GM19468 (cell line): ENCODE measurements around the gene TLE1.
"Not testable (repeated sequence)": the region's sequence is repeated elsewhere in the genome, so short reads cannot be mapped to it uniquely, and the experiment has no call there.

Experiments
- ATAC-seq: cut with Tn5 transposase; IDR thresholded peaks from one replicate; pipeline ENCODE4 v1.9.1; 2021; ENCODE audit warnings: mild to moderate bottlenecking, moderate library complexity, moderate number of reproducible peaks; ENCODE audit not compliant: unreplicated experiment; ENCODE audit errors: extremely low read depth

The TLE1 gene

DNA sequence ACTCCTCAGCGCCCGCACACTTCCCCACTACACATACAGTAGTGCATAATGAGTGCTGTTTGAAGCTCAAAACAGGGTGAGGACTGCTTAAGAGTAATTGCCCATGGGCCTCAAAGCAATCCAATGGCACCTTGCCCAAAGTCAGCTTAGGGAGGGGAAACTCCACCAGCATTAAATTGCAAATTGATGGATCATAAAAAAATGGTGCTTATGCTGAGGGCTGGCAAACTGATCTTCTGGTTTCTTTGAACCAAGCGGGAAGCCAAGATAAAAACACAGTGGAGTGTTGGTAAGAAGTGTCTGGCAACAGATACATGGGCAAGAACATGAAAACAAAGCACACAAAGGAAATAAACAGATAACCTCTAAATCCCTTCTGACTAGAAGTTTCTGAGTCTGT, 28.0 kb downstream of the TLE1 start:
- ATAC-seq = no peak

DNA sequence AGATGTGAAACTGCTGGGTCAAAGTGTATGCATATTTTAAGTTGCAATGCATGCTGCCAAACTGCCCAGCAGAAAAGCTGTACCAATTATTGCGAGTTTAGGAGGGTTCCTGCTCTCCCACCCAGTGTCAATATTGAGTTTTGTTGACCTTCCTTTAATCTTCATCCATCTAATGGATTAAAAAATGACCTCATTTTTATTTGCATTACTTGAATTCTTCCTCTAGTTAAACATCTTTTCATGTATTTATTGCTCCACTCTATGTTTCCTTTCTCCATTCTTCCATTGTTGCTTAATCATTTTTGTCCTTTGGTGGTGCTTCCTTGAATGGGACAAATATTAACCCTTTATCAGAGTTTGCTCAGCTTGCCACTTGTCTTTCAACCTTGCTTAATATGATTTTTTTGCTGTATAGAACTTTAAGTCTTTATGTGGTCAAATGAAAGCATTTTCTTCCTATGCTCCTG, 32.4 kb downstream of the TLE1 start:
- no peak for ATAC-seq

DNA sequence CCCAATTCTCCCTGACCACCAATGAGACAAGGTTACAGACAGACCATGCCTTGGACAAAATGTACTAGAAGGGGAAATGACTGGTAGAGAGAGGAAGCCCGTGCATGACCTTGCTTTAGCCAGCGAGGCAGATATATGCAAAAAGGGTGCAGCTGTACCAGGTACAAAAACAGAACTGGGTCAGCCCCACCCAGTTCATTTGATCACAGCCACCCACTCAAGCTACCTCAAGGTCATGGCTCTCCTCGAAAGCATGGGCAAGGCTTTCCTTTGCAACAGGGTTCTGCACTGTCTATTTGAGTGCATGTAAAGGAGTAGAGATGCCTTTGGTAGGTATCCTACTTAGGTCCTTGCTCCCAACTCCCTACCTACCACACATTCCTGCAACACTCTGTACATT, 33.3 kb downstream of the TLE1 start:
- peak; percentile 45 for ATAC-seq

DNA sequence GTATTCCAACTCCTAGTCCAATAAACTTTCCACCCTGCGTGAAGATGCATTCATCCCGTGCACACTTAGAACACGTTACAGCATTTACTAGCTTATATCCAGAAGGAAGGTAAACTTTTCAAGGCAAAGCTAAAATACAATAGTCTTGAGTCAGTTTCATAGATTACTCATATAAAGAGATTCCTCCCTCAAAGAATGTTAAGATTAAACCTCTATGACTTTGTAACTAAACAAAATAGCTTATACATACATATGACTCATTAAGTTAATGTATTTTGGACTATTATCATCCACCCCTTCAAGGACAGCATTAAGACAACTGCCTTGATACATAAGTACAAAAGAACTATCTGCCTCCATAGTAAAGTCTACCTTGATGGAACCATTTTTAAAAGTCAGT, 36.1 kb downstream of the TLE1 start:
- ATAC-seq = no peak

DNA sequence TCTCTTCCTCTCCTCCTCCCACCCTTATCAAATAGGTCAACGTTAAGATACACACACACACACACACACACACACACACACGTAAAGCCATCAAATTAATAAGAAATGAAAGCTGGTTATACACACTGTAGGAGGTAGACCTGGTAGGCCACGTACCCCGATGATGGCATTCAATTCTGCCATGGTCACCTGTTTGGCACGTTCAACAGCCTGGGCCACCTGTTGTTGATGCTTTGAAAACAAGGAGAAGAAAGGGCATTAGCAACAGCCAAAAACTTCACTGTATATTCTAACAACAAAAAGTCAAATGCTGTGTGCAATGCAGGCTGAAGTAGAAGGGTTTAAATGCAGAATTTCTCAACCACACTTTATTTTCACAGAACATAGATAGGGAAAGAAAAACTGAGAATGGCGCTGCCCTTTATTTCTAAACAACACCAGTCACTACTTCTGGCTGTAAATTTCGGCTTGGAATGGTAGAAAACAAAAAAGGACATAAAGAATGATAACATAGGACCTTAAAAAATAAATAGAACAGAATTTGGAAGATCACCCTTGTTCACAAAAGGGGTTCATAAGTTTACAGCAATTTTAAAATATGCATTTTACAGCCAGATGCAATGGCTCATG, 37.2 kb downstream of the TLE1 start:
- ATAC-seq = no peak

DNA sequence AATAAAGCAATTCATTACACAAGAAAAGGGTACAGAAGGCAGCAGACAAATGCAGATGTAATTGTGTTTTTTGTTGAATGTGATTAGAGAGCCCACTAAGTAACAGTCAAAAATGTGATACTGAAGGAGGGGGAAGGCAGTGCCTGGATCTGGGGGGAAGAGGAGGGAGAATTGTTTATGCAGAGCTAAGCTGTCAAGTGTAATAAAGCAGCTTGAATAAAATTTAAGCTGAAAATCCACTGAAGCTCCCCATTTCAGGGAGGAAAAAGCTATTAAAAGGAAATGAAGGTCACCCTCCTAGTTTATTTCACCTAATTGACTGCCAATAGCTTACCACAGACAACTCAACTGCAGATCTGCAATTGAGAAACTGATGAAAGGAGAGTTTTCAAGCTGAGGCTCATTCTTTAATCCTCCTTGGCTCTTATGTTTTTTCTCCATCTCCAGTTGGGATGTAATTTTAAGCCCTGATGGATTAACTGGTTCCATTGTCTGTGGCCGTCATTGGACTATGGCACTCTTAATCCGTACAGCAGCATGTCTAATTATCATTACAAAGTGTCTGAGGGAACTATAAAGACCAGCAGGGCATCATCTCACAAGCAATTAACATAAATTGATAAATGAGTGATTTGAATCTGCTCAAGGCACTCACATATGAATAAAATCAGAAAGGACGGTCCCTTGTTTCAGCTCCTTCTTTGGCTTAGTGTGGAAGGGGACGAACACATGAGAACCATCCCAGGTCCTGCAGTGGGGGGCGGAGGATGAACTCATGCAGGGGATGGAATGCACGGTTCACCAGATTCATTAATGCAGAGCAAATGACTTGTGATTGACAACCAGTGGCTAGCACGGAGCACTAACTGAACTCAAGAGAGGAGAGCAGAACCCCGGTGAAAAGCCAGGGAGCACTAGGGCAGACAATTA, 38.5 kb downstream of the TLE1 start:
- ATAC-seq = no peak

DNA sequence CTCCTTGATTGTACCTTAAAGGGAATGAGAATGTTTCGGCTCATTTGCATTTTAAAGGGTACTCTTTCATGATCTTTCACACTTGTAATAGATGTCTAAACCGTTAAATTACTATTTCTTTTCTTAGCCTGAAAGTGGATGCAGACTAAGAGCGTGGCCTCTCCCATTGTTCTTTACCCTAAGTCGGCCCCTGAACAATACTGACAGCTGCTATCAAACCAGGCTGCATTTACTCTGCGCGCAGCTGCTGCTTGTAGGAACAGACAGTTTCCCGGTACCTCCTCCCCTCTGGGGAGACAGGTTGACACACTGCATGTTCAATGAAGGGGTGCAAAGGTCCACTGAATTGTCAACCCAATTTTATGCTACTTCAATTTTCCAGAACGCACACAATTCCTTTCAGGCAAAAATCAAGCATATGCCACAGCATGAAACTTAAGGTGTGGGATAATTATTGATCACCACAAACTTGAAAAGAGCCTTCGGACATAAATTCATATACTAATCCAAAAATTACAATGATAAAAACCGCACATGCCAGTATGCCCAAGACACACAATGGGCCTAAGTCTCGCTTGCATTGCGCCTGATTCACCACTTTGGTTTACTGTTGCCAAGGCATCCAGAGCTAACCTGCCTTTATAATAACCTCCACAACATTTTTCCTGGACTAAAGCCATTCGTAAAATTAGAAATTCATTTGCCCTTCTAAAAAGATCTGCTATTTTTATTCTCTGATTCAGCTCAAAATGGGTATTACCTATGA, 39.7 kb downstream of the TLE1 start:
- ATAC-seq = no peak

DNA sequence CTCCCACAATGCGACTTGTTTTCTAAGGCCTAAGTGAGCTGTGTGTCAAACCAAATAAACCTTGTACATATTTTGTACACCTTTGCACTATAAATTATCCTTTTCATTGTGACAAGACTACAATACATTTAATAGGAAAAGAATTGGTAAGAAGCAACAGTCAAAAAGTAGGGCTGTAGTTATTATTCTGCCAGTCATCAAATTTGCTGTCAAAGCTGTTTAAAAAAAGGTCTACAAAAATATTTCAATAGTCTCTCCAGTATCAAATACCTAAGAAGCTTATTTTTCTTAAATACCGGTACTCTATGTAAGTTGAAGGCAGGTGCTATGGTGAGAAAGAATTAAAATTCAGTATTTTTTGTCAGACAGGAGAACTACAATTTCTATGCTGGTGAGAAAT, 40.5 kb downstream of the TLE1 start:
- no peak for ATAC-seq

DNA sequence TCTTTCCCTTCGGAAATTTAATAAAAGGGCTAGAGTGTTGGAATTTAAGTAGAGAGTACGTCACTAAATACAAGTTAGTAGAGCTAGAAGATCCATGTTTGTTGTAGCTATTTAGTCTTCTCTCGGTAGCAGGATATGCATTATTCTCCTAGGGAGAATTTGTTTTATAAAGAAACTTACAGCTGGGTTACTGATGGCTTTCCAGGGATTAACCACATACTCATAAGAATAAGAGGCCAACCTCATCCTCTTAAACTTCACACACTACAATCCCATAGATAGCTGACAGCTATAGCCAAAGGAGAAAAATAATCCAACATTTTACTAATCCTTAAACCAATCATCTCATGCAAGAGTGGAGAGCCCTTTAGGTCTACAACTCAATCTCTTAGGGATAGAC, 43.0 kb downstream of the TLE1 start:
- no peak for ATAC-seq

DNA sequence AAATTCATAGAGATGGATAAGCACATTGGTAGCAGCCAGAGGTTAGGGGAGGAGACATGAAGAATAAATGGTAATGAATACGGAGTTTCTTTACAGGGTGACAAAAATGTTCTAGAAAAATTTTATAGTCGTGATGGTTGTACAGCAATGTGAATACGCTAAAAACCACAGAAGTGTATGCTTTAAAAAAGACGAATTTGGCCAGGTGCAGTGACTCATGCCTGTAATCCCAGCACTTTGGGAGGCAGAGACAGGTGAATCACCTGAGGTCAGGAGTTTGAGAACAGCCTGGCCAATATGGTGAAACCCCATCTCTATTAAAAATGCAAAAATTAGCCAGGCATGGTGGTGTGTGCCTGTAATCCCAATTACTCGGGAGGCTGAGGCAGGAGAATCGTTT, 44.8 kb downstream of the TLE1 start:
- not testable (repeated sequence) for ATAC-seq

DNA sequence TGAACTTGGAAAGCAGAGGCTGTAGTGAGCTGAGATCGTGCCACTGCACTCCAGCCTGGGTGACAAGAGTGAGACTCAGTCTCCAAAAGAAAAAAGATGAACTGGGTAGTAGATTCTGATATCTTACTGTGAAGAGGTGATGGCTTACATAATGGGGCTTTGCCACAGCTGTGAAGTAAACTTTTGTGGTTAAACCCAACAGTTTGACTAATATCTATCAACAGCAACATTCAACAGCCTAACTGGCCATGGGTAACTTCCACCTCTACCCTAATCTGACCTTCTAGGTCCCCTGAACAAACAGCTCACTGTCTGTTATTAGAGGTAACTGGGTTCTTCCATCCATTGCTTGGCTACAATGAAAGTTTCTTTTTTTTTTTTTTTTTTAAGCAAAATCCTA, 52.1 kb downstream of the TLE1 start:
- ATAC-seq = no peak

DNA sequence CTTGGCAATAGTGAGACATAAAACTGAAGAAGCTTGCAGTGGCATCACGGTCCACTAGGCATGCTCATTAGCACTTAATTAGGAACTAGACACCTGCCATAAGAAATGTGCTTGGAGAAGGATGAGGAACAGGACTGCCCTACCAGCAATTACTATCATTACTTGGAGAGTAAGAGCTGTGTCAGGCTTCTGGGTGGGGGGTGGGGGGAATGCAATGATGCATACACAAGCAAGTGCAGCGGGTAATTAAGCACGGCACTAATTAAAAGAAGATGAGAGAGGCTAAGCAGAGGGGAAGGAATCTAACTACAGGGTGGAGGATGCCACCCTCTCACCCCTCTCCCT, 53.1 kb downstream of the TLE1 start:
- ATAC-seq = no peak

DNA sequence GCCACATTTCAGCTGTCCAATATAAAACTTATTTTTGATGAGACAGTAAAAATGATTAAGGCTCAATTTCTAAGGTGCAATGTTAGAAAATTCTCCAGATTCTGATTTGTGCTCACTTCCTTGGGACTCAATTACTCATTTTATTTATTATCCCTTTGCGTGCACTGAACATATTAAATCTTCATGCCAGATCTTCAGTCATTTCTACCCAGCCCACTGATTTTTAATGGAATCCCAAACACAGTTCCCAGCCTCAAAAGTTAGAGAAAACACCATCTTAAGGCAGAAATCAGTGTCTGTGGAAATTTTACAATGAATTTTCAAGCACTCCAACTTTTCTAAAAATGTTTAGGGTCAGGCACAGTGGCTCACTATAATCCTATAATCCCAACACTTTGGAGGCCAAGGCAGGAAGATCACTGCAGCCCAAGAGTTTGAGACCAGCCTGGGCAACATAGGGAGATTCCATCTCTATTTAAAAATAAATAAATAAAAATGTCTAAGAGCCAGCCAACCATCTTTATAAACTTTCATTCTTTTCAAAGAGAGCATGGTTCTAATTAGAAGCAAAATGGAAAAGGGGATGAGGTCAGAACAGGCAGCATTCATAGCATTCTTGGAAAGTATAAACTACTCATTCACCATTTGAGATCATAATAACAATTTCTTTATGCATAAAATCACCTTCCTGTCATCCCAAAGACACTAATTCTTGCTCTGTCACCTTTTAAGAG, 53.7 kb downstream of the TLE1 start:
- ATAC-seq = no peak

DNA sequence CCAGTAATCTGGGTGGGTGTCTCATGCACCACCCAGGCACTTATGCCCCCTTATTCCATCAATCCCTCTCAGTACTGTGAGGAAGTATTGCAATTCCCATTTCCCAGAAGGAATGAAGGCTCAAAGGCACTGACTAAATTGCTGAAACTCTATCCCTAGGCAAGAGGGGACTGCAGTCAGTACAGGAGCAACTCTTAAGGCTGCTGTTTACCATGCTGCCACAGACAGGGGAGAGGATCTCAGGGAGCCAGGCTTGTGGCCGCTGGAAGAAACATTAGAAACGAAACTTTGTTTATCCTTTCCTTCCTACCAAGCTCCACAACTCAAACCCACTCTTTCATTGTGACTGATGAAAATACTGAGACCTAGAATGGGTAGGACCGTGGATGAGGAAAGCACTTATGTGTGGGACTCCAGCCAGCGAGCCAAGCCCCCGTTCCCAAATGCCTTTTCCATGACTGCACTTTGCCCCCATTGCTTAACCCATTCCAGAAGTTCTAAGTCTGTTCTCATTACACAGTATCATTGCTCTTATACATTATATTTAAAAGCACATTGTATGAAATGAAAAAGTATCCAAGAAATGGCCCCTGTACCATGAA, 54.3 kb downstream of the TLE1 start:
- ATAC-seq = no peak

DNA sequence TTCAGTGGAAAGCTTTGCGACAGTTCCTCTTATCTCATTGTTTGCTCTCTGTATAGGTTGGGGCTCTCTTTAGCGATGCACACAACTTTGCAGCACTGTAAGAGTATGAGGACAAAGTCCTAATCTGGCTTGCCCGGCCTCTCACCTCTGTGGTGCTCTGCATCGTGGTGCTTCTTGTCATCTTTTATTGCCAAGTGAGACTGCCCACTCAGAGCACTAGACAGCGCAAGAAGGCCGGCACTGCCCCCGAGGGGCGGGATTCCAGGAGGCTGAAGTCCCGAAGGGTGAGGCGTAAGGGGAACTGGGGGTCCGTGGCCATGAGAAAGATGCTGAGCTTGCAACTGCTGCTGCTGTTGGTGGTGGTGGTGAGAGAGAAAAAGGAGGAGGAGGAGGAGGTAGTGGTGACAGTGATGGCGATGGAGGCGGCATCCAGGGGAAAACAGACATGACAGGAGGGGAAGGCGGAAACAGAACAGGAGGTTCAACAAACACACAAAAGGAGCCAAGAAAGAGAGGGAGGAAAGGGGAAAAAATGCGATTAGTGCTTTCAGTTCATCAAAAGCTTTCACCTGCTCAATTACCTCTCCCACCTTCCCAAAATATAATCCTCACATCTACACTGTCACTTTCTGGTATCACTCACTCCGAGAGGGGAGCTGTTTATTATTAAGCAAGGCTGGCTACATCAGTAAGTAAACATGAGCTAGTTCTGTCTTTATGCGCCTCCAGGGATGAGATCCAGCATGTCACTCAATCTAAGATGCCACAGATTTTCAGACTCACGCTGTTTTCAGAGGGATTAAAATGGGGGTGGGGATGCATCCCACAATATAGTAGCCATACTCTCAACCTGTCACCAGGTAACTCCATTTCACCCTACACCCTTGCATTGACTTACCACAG, 55.1 kb downstream of the TLE1 start:
- ATAC-seq = no peak

DNA sequence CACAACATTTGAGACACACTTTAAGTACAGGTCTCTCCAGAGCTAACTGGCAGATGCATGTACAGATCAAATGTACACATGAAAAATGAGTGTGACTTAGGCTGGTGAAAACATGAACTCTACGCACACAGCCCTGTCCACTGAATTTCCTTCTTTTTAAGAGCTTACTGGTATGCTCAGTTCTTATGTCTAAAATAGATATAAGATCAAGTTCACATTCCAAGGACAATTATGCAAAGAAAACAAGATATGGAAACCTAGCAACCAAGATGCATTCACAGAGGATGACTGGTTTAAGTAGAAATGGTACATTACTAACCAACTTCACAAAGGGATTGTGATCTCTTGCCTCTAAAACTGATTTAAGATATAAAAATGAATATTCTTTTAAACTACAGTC, 56.7 kb downstream of the TLE1 start:
- no peak for ATAC-seq

DNA sequence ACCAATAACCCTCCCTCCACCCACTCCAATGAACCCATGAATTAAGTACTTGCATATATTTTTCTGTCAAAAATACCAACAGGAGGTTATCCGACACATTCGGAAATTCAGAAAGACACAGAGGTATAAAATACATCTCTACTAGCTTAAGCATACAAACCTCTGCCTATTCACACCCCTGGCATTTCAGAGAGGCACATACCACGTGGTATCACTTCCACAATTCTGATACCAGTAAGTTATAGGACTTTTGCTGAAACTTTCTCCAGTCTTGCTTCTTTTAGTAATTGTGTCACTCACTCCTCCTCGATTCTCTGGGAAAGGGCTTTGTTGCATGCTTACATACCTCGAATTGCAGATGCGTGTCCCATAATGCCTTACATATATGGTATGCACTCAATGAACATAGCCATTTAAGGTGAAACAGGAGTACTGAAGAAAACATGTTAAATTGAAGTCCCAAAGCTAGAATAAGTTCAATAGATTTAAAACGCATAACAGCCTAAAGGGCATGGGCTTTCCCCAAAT, 58.1 kb downstream of the TLE1 start:
- no peak for ATAC-seq

DNA sequence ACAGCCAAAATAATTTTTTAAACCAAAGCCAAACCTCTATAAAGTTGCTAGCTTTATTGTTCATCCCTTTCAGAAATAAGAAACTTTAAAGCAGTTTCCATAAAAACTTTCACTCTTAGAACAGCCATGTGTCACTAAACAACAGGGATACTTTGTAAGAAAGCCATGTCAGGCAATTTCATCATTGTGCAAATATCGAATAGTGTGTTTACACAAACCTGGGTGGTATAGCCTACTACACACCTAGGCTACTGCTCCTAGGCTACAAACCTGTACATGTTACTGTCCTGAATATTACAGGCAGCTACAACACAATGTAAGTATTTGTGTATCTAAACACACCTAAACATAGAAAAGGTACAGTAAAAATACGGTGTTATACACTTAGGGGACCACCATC, 59.9 kb downstream of the TLE1 start:
- no peak for ATAC-seq

DNA sequence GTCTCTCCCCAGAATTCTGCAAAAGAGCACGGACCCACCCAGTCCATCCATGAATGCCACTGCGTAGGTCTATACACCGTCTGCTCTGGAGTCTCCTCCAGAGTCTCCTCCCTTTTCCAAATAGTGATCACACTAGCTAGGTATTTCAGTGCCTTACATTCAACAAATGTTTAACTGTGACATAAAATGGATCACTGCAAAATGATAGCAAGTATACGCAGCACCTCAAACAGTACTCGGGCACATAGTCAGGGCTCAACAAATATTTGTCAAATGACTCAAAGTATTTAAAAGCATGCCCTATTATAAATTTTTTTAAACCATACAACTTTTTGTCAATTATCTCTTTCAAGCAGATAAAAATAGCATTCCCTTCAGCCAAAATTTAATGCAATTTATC, 60.5 kb downstream of the TLE1 start:
- no peak for ATAC-seq
